Measurements from ENCODE around the gene NEURL3.

NEURL3 gene

DNA sequence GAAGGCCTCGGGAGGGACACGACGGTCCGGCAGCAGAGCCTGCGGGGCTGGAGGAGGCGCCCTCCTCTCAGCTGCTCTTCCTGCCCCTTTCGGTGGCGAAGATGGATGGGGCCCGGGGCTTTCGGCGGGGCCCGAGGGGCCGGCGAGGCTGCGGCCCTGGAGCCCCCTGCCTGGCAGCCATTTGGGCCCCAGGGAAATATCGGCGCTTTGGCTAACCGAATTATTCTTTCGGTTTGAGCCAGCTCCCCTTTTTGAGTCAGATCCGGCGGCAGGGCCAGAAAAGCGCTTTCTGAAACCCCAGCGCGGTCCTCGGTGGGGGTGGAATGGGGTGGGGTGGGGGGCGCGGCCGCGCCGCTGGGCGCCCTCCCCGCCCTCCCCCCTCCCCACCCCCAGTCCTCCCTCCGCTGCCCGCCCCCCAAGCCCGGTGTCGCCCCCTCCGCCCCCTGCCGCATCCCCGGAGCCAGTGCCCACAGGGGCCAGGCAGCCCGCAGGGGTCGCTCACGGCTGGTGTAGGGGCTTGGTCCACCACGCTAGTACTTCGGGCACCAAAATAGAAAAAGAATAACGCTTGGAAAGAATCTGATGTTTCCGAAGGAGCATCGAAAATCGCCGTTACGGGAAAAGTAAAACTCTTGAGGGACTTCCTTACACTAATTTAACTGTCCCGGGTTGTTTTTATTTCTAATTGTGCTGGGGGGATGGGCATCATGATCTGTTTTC lies 22.3 kb upstream of the NEURL3 start:
- DNase-seq: peak; percentile 34

DNA sequence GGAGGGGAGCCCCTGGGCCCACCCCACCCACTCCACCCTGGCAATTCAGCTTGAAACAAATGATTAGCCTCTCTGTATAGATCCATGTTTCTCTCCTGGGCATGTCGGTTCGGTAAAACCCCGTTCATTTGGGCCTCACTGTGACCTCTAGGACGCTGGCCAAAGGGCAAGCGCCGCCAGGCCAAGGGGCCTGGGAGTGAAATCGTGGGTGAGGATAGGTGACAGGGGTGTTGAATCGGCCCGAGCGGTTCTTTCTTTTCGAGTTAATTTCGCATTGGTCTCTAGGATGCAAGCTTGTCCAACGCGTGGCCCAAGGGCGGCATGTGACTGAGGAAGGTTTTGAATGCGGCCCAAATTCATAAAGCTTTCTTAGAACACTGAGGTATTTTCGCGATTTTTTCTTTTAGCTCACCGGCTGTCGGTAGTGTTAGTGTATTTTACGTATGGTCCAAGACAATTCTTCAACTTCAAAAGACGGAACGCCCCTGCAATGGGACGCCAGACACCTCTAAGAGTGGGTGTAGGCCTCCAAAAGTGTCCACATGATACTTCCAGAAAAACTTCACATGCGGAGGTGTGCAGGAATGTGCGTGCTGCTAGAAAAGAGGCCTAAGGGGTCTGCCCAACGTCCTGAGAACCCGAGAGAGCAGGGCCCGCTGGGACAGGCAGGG lies 21.6 kb upstream of the NEURL3 start:
- DNase-seq: no peak

DNA sequence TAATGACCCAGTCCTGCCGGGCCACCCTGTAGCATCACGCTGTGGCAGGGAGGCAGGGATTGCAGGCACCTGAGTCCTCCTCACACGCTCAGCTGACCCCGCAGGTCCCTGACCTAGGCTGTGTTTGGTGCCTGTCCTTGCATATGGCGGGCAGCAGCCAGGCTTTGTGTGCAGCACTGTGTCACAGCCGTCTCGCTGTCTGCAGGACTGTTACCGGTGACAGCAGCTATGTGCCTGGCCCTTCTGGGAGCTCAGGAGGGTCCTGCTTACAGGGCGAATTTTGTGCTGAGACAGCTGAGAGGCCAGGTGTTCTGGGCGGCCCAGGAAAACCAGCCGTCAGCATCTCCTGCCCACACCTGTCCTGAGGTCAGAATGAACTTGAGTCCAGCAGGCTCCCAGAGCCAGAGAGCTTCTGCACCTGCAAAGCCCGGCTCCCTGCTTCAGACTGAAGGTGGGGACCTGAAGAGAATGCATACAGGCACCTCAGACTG lies 21.0 kb upstream of the NEURL3 start:
- DNase-seq: no peak

DNA sequence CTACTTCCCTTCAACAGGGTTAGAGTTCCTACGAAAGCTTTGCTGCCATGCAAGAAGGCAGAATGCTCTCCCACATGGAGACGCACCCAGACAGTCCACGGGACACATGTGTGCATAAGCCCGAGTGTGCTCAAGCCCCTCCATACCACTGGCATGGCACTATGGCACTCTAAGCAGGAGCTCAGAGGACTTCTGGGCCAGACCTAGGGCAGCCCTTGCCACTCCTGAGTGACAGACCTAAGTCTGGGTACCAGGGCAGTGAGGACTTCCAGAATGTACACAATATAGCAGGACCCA lies 20.0 kb upstream of the NEURL3 start:
- no peak for DNase-seq

DNA sequence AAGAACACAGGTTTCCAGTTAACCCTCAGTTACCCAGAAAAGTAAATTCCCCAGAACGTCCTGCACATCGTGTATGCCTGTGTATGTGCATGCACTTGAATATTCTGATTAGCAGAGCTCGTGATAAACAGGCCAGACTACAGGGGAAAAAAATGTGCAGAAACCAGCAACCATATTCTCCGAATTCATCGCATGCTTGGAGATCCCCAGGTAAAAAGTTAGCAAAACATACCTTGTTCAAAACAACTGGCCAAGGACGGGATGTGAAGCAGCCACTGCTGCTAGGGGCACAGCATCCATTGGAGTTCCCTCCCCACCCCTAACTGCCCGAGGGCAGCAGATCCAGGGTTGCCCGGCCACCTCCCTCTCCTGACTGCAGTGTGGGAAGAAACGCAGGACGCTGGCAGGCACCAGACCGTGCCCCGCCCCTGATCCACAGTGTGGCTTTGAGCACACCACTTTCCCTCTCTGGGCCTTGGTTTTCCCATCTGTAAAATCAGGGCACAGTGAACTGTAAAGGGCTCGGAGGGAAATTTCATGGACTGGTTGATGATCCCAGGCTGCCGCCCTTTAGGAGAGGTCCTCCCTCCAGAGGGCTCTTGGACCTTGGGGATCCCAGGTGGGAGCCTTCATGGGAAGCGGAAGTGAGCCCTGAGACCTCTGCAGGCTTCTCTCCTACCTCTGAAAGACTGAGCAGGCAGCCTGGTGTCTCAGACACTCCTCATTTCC lies 19.5 kb upstream of the NEURL3 start:
- no peak for DNase-seq

DNA sequence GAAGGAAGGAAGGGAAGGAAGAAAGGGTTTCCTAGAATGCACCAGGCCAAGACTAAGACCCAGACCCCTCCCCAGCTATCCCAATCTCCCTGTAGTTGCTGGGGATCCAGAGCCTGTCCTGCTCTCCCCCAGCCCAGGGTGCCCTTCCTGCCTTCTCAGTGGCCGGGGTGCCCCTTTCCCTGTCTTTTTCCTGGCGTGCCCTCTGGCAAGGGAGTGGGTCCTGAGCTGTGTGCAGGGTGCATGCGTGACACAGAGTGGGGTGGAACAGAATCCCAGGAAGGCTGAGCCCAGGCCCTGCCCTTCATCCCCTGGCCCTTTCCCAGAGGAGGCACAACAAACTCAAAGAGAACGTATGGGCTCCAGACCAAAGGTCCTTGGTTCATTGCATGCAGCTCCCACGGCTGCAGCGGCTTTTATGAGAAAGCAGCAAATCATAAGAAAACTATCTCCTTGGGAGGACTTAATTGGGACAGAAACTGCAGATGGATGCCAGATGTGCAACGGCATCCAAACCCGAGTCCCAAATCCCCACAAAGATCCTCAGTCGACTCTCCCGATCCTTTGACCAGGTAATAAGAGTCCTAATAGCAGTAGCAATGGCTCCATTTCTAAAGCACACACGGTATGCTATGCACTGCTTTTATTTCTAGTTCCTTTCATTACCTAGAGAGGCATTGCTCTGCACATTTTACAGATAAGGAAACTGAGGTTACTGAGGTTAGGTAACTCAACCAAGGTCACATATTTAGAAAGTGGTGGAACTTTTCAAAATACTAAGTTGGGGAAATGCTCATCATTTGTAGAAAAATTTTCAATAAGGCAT lies 18.7 kb upstream of the NEURL3 start:
- no peak for DNase-seq

DNA sequence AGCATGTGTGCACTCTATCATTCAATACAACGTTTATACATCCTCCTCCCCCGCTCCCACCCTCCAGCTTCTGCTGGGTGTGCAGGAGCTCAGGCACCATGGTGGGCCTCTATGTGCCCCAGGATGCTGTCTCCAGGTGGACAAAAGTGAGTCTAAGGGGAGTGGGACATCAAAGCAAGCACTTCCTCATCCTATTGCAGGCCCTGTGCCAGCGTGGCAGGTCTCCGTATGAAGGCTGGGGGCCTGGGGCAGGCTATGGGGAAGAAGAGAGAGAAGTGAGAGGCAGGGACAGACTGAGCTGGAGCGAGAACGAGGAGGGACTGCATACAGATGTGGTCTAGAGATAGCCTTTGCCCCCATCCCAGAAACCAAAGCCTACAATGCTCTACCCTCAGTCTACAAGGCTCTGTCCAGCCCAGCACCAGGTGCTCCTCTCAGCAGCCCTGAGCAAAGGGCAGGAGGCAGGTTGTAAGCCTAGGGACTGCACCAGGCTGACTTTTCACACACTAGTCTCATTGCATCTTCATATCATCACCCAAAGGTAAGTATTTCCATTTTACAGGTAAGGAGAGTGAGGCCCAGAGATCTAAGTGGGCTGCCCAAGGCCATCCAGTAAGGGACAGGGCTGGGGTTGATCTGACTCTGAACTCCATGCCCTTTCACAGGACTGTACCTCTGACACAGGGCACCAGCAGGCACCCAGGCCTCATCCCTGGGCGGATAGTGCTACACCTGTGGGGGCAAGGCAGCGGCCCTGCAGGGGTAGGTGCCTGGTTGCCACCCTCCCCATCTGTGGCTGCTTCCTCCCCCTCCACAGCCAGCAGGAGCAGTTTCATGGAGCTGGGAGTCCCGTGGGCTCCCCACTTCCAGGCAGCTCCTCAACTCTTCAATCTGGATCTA lies 17.4 kb upstream of the NEURL3 start:
- DNase-seq: no peak

DNA sequence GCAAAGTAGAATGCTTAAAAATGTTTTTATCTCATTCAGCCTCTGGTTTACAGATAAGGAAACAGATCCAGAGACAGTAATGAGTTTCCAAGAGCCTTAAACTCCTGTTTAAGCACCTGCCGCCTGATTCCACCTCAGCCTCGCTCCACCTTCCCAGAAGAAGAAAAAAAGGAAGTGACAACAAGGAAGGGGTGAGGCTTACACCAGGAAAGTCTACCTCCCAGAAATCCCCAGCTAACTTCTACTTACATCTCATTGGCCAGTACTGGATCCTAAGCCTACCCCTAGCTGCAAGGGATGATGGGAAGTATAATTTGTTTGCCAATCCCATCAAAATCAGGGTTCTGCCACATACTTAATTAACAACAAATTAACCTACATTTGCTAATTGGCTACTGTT lies 16.1 kb upstream of the NEURL3 start:
- no peak for DNase-seq

DNA sequence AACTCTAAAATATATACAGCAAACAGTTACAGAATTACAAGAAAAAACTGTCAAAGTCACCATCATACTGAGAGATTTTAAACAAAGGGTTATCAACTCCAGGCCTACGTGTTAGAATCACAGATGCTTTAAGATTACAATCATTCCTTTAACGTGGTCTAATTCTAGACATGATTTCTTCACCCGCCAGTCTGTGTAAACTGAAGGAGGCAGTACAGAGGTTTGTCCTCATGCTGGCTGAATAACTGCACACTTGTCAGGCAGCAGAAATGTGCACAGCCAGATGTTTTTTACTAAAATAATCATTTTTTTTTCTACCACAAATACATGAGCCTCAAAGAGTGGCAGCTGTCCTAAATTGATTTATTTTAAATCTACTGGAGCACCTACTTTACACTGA lies 15.5 kb upstream of the NEURL3 start:
- no peak for DNase-seq

DNA sequence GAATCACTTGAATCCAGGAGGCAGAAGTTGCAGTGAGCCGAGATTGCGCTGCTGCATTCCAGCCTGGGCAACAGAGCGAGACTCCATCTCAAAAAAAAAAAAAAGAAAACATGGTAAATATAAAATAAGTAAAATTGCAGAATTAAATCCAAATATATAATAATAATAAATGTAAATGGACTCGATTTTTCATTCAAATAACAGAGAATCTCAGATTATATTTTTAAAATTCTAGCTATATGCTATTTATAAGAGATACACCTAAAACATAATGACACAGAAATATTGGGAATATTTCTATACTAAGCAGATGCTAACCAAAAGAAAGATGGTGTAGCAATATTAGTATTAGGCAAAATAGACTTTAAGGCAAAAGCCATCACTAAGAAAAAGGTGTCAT lies 15.1 kb upstream of the NEURL3 start:
- no peak for DNase-seq

DNA sequence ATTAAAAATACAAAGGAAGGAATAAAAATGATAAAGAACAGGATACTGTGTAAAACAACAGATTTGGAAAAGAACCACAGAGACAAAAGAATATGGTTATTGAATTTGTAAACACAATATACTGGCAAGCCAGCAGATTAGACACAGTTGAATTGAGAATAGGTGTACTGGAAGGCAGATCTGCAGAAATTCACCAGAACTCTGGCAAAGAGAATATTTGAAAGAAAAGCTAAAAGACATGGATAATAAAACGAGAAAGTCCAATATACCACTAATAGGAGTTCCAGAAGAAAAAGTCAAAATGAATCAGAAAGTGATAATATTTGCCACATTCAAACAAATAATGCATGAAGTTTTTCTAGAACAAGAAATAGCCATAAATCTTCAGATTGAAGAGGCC lies 11.9 kb upstream of the NEURL3 start:
- no peak for DNase-seq

DNA sequence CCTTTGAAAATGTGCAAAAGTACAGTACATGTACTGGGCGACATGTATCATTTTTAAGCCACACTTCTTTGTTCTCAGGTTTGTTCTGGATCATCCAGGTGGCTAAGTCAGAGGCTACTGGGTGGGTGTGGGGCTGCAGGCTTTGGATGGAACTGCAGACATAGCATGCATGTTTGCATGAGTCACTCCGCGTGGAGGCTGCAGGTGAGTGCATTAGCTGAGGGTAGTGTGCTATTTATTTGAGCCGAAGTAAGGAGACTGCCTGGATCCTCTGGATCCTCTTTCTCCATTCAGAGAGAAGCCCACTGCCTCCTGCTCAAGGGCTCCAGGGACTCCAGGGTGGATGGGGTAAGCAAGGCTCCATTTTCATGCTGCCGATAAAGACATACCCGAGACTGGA lies 9.4 kb upstream of the NEURL3 start:
- DNase-seq: no peak

DNA sequence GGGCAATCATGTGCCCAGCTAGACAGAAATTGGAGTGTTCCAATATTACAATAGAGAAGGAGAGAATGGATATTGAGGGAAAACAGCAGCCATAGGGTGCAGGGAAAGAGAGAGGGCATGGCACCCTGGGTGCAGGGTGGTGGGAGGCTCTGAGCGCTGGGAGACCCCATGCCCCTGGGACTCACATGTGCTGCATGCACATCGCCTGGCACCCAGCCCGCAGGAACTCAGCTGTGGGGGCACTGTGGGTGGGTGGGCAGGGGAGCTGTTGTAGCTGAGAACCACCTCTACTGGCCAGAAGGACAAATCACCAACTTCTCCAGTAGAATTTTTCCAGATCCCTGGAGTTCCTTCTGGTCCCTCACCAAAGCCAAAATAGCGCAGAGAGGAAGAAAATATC lies 7.2 kb upstream of the NEURL3 start:
- DNase-seq: no peak

DNA sequence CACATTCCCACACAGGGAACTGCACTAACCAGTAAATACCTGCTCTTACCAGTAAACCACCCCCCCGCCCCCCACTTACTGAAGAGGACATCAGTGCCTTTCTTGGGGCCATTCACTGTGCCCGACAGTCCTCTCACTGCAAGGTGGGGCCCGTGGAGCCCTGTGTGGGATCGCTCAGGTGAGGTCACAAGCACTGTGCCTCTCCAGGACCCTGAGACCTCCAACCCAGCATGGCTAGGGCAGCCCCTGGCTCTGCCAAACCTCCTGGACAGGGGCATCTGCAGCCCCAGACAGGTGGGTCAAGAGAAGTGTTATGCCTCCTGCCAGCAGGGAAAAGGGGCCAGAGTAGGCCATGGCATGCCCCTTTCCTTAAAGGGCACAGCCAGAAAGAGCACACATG lies 6.7 kb upstream of the NEURL3 start:
- DNase-seq: no peak

DNA sequence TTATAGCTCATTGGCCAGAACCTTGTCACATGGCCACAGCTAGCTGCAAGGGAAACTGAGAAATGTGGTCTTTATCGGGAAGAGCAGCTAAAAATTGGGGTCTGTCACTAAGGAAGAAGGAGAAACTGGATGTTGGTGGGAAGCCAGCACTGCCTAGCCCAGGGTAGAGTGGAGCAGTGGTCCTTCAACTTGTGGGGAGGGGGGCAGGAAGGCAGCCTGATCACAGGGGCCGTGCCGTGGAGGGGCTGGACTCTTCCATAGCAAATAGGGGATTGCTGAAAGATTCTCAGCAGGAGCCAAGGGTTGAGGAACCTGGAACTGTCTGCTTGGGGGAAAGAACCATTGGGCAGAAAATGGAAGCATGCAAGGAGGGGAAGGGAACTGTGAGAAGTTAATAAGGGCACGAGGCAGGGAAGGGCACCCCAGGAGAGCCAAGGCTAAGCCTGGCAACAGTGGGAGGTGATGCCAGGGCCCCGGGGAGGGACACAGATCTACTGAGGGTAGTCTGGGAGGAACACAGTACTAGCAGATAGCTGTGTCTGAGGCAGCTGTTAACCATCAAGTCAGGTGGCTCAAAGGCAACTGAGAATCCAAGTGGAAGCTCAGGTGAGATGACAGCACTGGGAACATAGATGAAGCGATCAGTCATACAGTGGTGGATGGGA lies 5.9 kb upstream of the NEURL3 start:
- DNase-seq: no peak

DNA sequence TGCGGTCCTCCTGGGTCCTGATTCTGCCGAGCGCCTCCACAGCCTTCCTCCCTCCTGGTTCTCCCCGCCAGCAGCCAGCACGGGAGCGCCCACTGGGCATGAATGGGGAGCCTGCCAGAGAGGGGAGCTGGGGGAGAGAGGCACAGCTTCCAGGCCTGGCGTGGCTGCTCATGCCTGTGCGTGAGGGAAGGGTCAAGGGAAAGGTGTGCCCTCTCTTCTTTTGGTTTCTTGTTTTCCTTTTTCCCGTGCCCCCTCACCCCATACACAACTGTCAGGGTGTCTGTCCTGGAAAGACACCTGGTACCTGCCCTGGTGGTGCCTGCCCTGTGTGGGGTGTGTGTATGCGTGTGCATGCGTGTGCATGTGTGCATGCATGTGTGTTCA lies 4.7 kb upstream of the NEURL3 start:
- no peak for DNase-seq

DNA sequence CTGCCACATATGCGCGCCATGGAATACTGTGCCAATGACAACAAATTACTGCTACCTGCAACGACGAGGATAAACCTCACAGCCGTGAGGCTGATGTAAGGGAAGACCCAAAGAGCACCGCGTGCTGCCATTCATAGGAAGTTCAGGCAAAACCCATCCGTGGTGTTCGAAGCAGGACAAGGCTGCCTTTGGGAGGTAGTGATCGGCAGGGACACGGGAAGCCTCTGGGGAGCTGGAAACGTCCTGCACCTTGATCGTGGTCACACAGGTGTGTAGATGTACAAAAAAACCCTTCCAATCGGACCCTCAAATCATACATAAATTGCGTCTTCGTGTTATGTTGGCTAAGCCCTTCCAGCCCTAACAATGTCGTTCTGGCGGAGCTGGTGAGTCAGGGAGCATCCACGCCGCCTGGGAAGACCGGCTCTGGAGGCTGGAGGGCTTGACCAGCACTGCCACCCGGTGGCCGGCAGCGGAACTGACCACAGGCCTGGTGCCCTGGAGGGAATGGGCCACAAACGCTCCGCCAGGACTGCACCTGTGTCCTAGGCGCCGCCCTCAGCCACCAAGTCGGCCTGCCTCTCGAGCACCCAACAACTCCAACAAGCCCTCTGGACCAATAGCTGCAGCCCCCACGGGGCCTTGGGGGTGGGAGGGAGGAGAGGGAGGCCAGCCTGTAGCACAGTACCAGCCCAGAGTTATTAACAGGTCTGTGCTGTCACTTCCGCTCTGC lies 4.1 kb upstream of the NEURL3 start:
- DNase-seq: peak; percentile 10

DNA sequence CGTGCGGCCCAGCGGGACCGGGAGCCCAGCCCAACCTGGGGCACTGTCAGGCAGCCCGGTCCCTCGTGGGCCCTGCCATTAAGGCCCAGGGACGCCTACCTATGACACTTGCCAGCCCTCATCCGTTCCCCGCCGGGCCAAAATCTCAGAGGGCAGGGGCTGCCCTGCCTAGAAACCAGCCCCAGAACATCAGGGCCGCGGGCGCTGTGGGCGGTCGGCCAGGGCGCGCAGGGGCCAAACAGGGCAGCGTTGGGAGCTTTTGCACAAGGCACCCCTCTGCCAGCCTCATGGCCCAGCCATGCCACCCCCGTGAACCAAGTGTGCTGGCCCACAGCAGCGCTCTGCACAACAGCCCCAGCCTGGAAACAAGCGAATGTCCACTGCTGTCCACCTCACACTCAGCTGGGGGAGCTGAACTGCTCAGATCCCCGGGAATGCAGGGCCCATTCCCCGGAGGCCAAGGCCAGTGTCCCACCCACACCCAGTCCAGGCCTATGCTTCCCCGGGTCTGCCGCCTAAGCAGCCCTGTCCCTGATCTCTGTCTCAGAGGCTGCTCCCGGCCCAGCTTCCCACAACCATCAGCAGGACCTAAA lies 3.5 kb upstream of the NEURL3 start:
- no peak for DNase-seq

DNA sequence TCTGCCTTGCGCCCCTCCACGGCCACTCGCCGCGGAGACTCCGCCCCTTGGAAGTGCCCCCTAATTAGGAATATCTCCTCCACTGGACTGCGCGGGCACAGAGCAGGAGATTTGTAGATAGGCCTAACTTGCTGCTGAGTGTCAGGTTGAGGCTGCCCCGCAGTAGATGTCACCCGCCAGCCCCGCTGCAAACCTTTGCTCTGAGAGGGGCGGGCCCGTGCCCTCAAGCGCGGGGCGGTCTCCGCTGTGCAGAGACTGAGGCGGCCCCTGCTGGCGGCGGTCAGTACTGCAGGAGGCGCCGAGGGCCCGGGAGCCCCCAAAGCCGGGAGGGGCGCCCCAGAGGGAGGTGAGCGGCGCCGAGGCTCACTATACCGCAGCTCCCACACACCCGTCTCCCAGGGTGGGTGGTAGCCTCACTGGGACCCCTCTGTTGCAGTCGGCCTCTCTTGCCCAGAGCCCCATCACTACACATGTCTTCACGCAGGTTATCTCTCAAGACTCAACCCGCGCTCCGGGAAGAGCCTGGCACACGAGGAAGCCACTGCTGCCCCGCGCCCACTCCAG lies 2.9 kb upstream of the NEURL3 start:
- peak; percentile 87 for DNase-seq

DNA sequence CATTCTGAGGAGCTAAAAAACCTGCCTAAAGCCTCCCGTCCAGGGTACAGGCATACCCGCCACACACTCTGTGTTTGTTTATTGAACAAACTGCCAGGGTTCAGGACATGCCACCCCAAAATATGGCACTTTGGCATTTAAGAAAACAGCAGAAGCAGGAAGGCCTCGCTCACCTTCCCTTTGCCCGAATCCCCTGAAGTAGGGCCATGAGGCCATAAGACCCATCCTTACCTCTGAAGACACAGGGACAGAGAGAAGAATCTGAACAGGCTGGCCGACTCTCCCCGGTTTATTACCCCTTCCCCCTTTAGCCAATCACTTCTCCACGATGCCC lies 1.7 kb upstream of the NEURL3 start:
- DNase-seq: no peak
